Colonic mucosa (tissue), 4 donors: ENCODE data around the gene TRAPPC5. TPM values are rescaled to one million over a fixed set of nuclear protein-coding genes. Genes with fewer than 3 reads are reported as not detected.

Source experiments
- DNase-seq: peaks from one replicate; pipeline ENCODE4 v3.0.0-alpha.2; 2020
- H3K27ac ChIP-seq: fragments of 200-600 bp; one replicate; pipeline ENCODE4 v1.8.0; 2021
- H3K27me3 ChIP-seq: fragments of 200-600 bp; one replicate; pipeline ENCODE4 v1.8.0; 2021
- H3K36me3 ChIP-seq: fragments of 200-600 bp; one replicate; pipeline ENCODE4 v1.8.0; 2021
- H3K4me1 ChIP-seq: fragments of 200-600 bp; one replicate; pipeline ENCODE4 v1.8.0; 2021; ENCODE audit warnings: mild to moderate bottlenecking
- H3K4me3 ChIP-seq: fragments of 200-600 bp; one replicate; pipeline ENCODE4 v1.8.0; 2021
- H3K9ac ChIP-seq, 2 donors: one replicate each; pipeline ENCODE4 v1.7.0; 2013; ENCODE audit warnings: control low read depth in 2 of 2, low read depth in 2 of 2, low read length in 2 of 2
- H3K9me3 ChIP-seq: fragments of 200-600 bp; one replicate; pipeline ENCODE4 v1.8.0; 2021
- intact Hi-C: fragments of 100-400 bp; cut with DNase I; formaldehyde crosslinking; loops from one replicate; pipeline ENCODE4 v1.14.1; 2022
- total RNA-seq, 2 donors: library from RNA; stranded (reverse); fragmentation: NEBNext Ultra II Directional in 1 of 2; extraction: Animal tissue kit (Norgen Biotek cat#: 25700) in 1 of 2; gene quantifications; one replicate each; pipeline ENCODE4 v1.2.1, GENCODE V29; 2021
- TF ChIP-seq, protein P1 (sequence below): fragments of 200-600 bp; IDR thresholded peaks from one replicate; pipeline ENCODE4 v1.8.0; 2022; ENCODE audit warnings: antibody characterized with exemption, mild to moderate bottlenecking
- donor health status: healthy.
- donor health status: DM: no; HTN: no; CAD: no.
- donor health status: DM: no; HTN: no; CAD: no.

Gene TRAPPC5
- total RNA-seq, 2 donors from 2014 or later = 107 to 139 TPM

DNA sequence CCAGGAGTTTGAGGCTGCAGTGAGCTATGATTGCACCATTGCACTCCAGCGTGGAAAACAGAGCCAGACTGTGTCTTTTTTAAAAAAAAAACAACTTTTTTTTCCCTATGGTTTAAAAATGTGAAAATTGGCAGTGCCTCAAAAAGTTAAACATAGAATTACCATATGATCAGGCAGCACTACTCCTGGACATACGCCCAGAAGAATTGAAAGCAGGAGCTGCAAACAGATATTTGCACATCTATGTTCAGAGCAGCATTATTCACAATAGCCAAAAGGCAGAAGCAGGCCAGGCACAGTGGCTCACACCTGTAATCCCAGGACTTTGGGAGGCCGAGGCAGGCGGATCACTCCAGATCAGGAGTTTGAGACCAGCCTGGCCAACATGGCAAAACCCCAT lies 15.6 kb upstream of the TRAPPC5 start:
- Histone ChIP-seq H3K36me3 (no peaks in the 10 kb centered on the region), H3K4me1 (no peaks in the 10 kb centered on the region), H3K27me3 (no peaks in the 10 kb centered on the region), H3K9me3 (no peaks in the 10 kb centered on the region), H3K4me3 (no peak overlapping the region), H3K27ac (no peak overlapping the region), H3K9ac (no peak overlapping the region)
- TF ChIP-seq, protein P1, sequence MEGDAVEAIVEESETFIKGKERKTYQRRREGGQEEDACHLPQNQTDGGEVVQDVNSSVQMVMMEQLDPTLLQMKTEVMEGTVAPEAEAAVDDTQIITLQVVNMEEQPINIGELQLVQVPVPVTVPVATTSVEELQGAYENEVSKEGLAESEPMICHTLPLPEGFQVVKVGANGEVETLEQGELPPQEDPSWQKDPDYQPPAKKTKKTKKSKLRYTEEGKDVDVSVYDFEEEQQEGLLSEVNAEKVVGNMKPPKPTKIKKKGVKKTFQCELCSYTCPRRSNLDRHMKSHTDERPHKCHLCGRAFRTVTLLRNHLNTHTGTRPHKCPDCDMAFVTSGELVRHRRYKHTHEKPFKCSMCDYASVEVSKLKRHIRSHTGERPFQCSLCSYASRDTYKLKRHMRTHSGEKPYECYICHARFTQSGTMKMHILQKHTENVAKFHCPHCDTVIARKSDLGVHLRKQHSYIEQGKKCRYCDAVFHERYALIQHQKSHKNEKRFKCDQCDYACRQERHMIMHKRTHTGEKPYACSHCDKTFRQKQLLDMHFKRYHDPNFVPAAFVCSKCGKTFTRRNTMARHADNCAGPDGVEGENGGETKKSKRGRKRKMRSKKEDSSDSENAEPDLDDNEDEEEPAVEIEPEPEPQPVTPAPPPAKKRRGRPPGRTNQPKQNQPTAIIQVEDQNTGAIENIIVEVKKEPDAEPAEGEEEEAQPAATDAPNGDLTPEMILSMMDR = no peak
- DNase-seq = no peak
- intact Hi-C loops = no loop called here

DNA sequence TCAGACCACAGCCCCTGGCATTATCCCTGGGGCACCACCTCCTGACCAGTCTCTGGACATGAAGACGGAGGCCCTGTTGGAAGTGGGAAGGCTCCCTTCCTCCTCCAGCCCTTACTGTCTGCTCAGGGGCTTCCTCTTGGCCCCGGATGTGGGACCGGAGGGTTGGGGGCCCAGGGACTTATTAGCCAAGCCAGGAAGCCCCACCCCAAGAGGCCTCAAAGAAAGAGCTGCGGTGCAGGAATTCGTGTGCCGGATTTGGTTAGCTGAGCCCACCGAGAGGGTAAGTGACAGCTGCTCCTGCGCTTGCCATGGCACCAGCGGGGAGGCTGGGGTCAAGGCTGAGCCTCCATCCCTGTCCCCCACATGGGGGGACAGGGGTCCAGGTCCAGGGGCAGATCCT lies 11.8 kb upstream of the TRAPPC5 start, which contains the start of gene RETN:
Gene RETN, plus strand, starts transcription at position 208 of the 400 bp plus-strand sequence. CDS start 278 bp downstream, outside the sequence.
- TF ChIP-seq, protein P1 = no peak
- no peaks in the 10 kb centered on the region for H3K4me1 ChIP-seq
- intact Hi-C loops = no loop called here
- H3K9me3 ChIP-seq = no peaks in the 10 kb centered on the region
- H3K9ac ChIP-seq = no peak within 1 kb of the TSS
- no peak within 1 kb of the TSS for H3K4me3 ChIP-seq
- DNase-seq = no peak
- peaks cover 3% of the 10 kb centered on the region for H3K27me3 ChIP-seq
- no peaks in the 10 kb centered on the region for H3K36me3 ChIP-seq
- H3K27ac ChIP-seq = no peak within 1 kb of the TSS

DNA sequence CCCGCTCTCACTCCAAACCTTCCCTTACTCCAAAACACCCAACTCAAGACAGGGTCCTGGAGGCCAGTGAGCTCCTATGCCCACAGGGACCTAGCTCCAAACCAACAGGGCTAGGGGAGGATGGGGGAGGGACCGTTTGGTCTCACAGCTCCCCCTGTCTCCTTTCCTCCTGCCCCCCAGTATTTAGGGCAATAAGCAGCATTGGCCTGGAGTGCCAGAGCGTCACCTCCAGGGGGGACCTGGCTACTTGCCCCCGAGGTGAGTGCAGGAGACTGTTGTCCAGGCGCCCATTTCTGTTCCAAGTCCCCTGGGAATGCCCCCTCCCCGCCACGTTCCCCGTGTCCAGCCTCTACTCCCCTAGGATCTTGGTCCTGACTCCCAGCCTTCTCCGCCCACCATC lies 11.0 kb upstream of the TRAPPC5 start:
- DNase-seq = no peak
- Histone ChIP-seq H3K4me3 (no peak overlapping the region), H3K27me3 (peaks cover 3% of the 10 kb centered on the region), H3K9ac (no peak overlapping the region), H3K9me3 (no peaks in the 10 kb centered on the region), H3K27ac (no peak overlapping the region), H3K36me3 (no peaks in the 10 kb centered on the region), H3K4me1 (no peaks in the 10 kb centered on the region)
- TF ChIP-seq, protein P1 = no peak
- intact Hi-C loops = loop anchor here (10.0 kb wide), 1 partner anchor 315 kb away; no protein-coding TSS in a partner anchor

DNA sequence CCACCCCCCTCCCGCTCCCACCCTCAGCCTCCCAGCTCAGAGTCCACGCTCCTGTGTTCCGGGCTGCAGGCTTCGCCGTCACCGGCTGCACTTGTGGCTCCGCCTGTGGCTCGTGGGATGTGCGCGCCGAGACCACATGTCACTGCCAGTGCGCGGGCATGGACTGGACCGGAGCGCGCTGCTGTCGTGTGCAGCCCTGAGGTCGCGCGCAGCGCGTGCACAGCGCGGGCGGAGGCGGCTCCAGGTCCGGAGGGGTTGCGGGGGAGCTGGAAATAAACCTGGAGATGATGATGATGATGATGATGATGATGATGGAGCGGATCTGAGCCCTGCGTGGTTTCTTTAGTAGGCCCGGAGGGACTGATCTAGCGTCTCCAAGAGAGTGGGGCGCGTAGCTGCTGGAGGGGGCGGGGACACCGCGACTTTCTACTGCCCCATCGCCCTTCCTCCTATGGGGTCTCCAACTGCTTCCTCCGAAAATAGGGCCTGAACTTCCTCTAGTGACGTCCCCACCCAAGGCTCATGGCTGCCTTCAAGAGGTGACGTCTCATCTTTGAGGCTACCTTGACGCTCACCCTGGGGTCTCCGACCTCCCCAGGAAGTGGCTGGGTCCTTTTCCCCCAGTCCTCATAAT lies 10.4 kb upstream of the TRAPPC5 start:
- Histone ChIP-seq H3K4me1 (no peaks in the 10 kb centered on the region), H3K9ac (no peak overlapping the region), H3K27me3 (peaks cover 3% of the 10 kb centered on the region), H3K9me3 (no peaks in the 10 kb centered on the region), H3K36me3 (no peaks in the 10 kb centered on the region), H3K4me3 (no peak overlapping the region), H3K27ac (no peak overlapping the region)
- no peak for DNase-seq
- intact Hi-C loops = loop anchor here (10.0 kb wide), 1 partner anchor 315 kb away; no protein-coding TSS in a partner anchor
- TF ChIP-seq, protein P1 = no peak

DNA sequence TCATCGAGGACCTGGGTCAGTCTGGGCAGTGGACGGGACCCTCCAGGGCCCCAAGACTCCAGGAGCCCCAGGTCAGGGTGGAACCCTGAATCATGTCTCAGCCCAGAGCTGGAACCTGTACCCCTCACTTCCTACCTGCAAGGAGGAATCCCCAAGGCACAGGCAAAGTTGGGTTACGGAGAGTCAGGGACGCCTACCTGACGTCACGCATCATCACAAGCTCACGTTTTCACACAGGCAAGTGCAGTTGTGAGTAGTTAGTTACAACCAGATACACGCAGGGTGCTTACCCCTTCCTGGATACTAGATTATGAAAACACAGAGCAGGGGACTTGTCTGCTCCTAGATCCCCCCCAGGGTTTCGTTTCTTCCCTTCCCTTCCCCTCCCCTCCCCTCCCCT lies 9.8 kb upstream of the TRAPPC5 start:
- Histone ChIP-seq H3K27me3 (peaks cover 3% of the 10 kb centered on the region), H3K36me3 (no peaks in the 10 kb centered on the region)
- intact Hi-C loops = loop anchor here (10.0 kb wide), 1 partner anchor 316 kb away; no protein-coding TSS in a partner anchor

More for the DNA sequence above, 9.8 kb upstream of the TRAPPC5 start:
- DNase-seq = no peak
- no peaks in the 10 kb centered on the region for H3K4me1 ChIP-seq
- no peak overlapping the region for H3K9ac ChIP-seq
- H3K4me3 ChIP-seq = no peak overlapping the region
- H3K9me3 ChIP-seq = no peaks in the 10 kb centered on the region
- TF ChIP-seq, protein P1 = no peak
- no peak overlapping the region for H3K27ac ChIP-seq
